BLaER1 treated with 17β-estradiol and CSF1 and Interleukin-3, amounts not matched to agents 10 nM and 100 nM (cell line): ENCODE data around the gene NOXA1.

Experiments used
- H3K27ac ChIP-seq, 11 experiments: shearing (Covaris generic); formaldehyde crosslinking; 2 replicates each; pipeline ENCODE4 v1.8.1; 2022
- H3K27me3 ChIP-seq, 11 experiments: shearing (Covaris generic); formaldehyde crosslinking; 2 replicates each; pipeline ENCODE4 v1.8.1; 2022
- H3K36me3 ChIP-seq, 11 experiments: shearing (Covaris generic); formaldehyde crosslinking; 2 replicates each; pipeline ENCODE4 v1.8.1; 2022
- H3K4me1 ChIP-seq, 10 experiments: shearing (Covaris generic); formaldehyde crosslinking; 2 replicates each; pipeline ENCODE4 v1.8.1; 2022
- H3K4me2 ChIP-seq, 11 experiments: shearing (Covaris generic); formaldehyde crosslinking; 2 replicates each; pipeline ENCODE4 v1.8.1; 2022
- H3K4me3 ChIP-seq, 10 experiments: shearing (Covaris generic); formaldehyde crosslinking; 2 replicates each; pipeline ENCODE4 v1.8.1; 2022
- H3K9ac ChIP-seq, 11 experiments: shearing (Covaris generic); formaldehyde crosslinking; 2 replicates each; pipeline ENCODE4 v1.8.1; 2022
- H3K9me3 ChIP-seq, 11 experiments: shearing (Covaris generic); formaldehyde crosslinking; replicated peaks in 1 of 11; 2 replicates each; pipeline ENCODE4 v1.8.1; 2022
- H4K20me1 ChIP-seq, 11 experiments: shearing (Covaris generic); formaldehyde crosslinking; 2 replicates each; pipeline ENCODE4 v1.8.1; 2022
- Cebpa-rat ChIP-seq, 11 experiments: shearing (Covaris generic); IDR thresholded peaks; 2 replicates each; pipeline ENCODE4 v1.8.1; 2022

Gene NOXA1

DNA sequence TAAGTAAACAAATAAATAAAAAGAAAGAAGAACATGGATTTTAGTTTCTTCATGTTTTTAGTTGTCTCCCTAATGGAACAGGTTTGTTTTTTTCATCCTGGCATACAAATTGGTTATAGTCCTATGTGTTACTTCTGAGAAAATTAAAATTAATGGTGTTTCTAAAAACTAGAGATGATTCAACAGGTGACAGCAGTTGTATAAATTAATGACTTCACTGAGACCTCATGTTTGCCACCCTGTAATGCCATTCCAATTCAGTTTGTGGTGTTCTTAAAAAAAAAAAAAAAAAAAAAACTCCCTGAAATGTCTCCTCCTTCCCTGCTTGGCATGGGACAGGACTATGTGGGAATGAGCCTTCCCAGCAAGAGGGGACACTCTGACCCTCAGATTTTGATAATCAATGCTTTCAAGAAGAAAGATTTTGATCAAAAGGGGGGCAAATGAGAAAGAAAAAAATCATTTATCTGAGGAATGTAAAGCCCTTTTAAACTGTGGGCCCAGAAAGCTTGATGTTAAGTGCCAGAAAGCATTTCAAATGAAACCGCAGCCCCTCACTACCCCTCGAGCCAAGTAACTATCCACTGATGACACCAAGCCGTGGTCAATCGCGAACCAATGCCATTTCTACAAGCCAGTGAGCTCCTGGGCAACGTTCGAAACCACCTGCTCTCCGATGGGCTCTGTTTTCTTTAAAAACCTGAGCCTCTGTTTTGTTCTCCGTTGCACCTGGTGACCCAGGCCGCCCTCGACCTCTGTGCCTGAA lies 1.2 kb upstream of the NOXA1 start:
- Histone ChIP-seq H3K9me3 (no peaks in the 10 kb centered on the region), H3K4me1 (peaks cover 52 to 75% (median 65%) of the 10 kb centered on the region in 10 experiments)

GRCh38 chr9:137423514-137424291 lies 510 bp downstream of the NOXA1 start:
- peak overlapping the region; percentile 76 to 99 (median 96); a peak in 19 of 20 replicates for H3K4me3 ChIP-seq
- H3K4me1 ChIP-seq: peaks cover 41 to 77% (median 62%) of the 10 kb centered on the region in 10 experiments
- TF ChIP-seq Cebpa-rat (IDR thresholded peaks at IDR 0.05): no peak
- peaks cover 0 to 12% (median 0%) of the 10 kb centered on the region in 11 experiments; a peak in 5 of 22 replicates for H4K20me1 ChIP-seq
- H3K36me3 ChIP-seq: no peaks in the 10 kb centered on the region
- peak overlapping the region in 8 of 11 experiments; percentile 19 to 89 (median 52); a peak in 10 of 22 replicates for H3K9ac ChIP-seq
- H3K27ac ChIP-seq: peak overlapping the region in 4 of 11 experiments; percentile 43 to 65 (median 57); a peak in 9 of 22 replicates
- H3K27me3 ChIP-seq: peaks cover under 1 to 40% (median 31%) of the 10 kb centered on the region in 11 experiments; a peak in 20 of 22 replicates
- H3K4me2 ChIP-seq: peak overlapping the region; percentile 72 to 100 (median 94)
- H3K9me3 ChIP-seq: no peaks in the 10 kb centered on the region

More for the DNA sequence above, 1.2 kb upstream of the NOXA1 start:
- TF ChIP-seq Cebpa-rat (IDR thresholded peaks at IDR 0.05): no peak
- Histone ChIP-seq H3K4me3 (peak overlapping the region; percentile 76 to 99 (median 96)), H3K27ac (peak overlapping the region; percentile 77 to 87 (median 82)), H3K9ac (peak overlapping the region; percentile 85 to 96 (median 89)), H3K36me3 (peaks cover 0 to 5% (median 0%) of the 10 kb centered on the region in 11 experiments; a peak in 1 of 22 replicates), H3K4me2 (peak overlapping the region; percentile 92 to 100 (median 97)), H4K20me1 (peaks cover 0 to 16% (median 0%) of the 10 kb centered on the region in 11 experiments; a peak in 9 of 22 replicates), H3K27me3 (peaks cover 0 to 46% (median 42%) of the 10 kb centered on the region in 11 experiments; a peak in 18 of 22 replicates)

GRCh38 chr9:137426018-137426681 lies 3.0 kb downstream of the NOXA1 start:
- peaks cover 56 to 87% (median 80%) of the 10 kb centered on the region in 10 experiments for H3K4me1 ChIP-seq
- peaks cover 0 to 24% (median 10%) of the 10 kb centered on the region in 11 experiments; a peak in 13 of 22 replicates for H4K20me1 ChIP-seq
- peaks cover 25 to 64% (median 32%) of the 10 kb centered on the region in 11 experiments for H3K27me3 ChIP-seq
- H3K36me3 ChIP-seq: no peaks in the 10 kb centered on the region
- no peak overlapping the region for H3K27ac ChIP-seq
- peak overlapping the region in 8 of 11 experiments; percentile 26 to 100 (median 51); a peak in 14 of 22 replicates for H3K4me2 ChIP-seq
- TF ChIP-seq Cebpa-rat (IDR thresholded peaks at IDR 0.05): no peak
- no peak overlapping the region for H3K4me3 ChIP-seq
- no peaks in the 10 kb centered on the region for H3K9me3 ChIP-seq
- H3K9ac ChIP-seq: no peak overlapping the region

GRCh38 chr9:137427454-137428310 lies 4.5 kb downstream of the NOXA1 start:
- peaks cover 24 to 66% (median 35%) of the 10 kb centered on the region in 11 experiments for H3K27me3 ChIP-seq
- peaks cover 0 to 33% (median 15%) of the 10 kb centered on the region in 11 experiments; a peak in 13 of 22 replicates for H4K20me1 ChIP-seq
- no peak overlapping the region for H3K9ac ChIP-seq
- H3K4me1 ChIP-seq: peaks cover 51 to 89% (median 82%) of the 10 kb centered on the region in 10 experiments
- H3K27ac ChIP-seq: no peak overlapping the region
- no peaks in the 10 kb centered on the region for H3K9me3 ChIP-seq
- H3K4me2 ChIP-seq: peak overlapping the region in 8 of 11 experiments; percentile 35 to 74 (median 56); a peak in 15 of 22 replicates
- H3K4me3 ChIP-seq: no peak overlapping the region
- H3K36me3 ChIP-seq: no peaks in the 10 kb centered on the region
- TF ChIP-seq Cebpa-rat (IDR thresholded peaks at IDR 0.05): no peak

DNA sequence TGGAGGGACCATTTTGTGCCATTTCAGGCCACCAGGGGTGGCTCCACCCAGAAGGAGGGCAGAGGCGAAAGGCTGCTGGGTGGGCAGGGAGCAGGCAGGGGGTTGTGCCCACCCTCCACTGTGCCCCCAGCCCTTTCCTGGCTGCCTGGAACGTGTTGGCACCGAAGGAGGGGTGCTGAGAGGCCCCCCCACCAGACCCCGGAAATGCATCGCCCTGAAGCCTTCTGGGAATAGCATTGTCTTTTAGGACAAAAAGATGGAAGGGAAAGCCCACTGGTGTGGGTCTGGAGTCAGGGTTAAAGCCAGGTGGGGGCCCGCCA lies 5.1 kb downstream of the NOXA1 start:
- peaks cover 0 to 33% (median 15%) of the 10 kb centered on the region in 11 experiments; a peak in 13 of 22 replicates for H4K20me1 ChIP-seq
- peaks cover 51 to 95% (median 87%) of the 10 kb centered on the region in 10 experiments for H3K4me1 ChIP-seq
- no peaks in the 10 kb centered on the region for H3K9me3 ChIP-seq
- peak overlapping the region in 8 of 11 experiments; percentile 35 to 74 (median 56); a peak in 14 of 22 replicates for H3K4me2 ChIP-seq
- H3K4me3 ChIP-seq: no peak overlapping the region
- no peak overlapping the region for H3K9ac ChIP-seq
- H3K27ac ChIP-seq: no peak overlapping the region
- no peak for TF ChIP-seq Cebpa-rat (IDR thresholded peaks at IDR 0.05)
- peaks cover 19 to 61% (median 29%) of the 10 kb centered on the region in 11 experiments for H3K27me3 ChIP-seq
- no peaks in the 10 kb centered on the region for H3K36me3 ChIP-seq

GRCh38 chr9:137428841-137429545 lies 5.8 kb downstream of the NOXA1 start:
- Histone ChIP-seq H3K9ac (peak overlapping the region in 4 of 11 experiments; percentile 15 to 63 (median 33); a peak in 3 of 22 replicates), H3K36me3 (no peaks in the 10 kb centered on the region), H3K9me3 (no peaks in the 10 kb centered on the region), H3K27me3 (peaks cover 12 to 54% (median 22%) of the 10 kb centered on the region in 11 experiments), H4K20me1 (peaks cover 0 to 33% (median 15%) of the 10 kb centered on the region in 11 experiments; a peak in 13 of 22 replicates), H3K4me2 (peak overlapping the region; percentile 81 to 95 (median 90)), H3K4me3 (peak overlapping the region in 1 of 10 experiments; percentile 18; a peak in 2 of 20 replicates), H3K4me1 (peaks cover 45 to 95% (median 87%) of the 10 kb centered on the region in 10 experiments), H3K27ac (0 out of 22 replicates have a peak overlapping the region, but pooled peaks of 1 of the 11 experiments have one; percentile 7)
- no peak for TF ChIP-seq Cebpa-rat (IDR thresholded peaks at IDR 0.05)

- no peak for TF ChIP-seq Cebpa-rat (IDR thresholded peaks at IDR 0.05)
Observed at GRCh38 chr9:137429546-137429890, 6.3 kb downstream of the NOXA1 start.

More at GRCh38 chr9:137429546-137429890, 6.3 kb downstream of the NOXA1 start:
- Histone ChIP-seq H3K4me3 (peak overlapping the region in 5 of 10 experiments; percentile 8 to 56 (median 41); a peak in 5 of 20 replicates), H3K27me3 (peaks cover 7 to 53% (median 16%) of the 10 kb centered on the region in 11 experiments; a peak in 20 of 22 replicates), H4K20me1 (peaks cover 0 to 38% (median 15%) of the 10 kb centered on the region in 11 experiments; a peak in 13 of 22 replicates), H3K9ac (peak overlapping the region in 5 of 11 experiments; percentile 15 to 63 (median 41); a peak in 4 of 22 replicates), H3K36me3 (no peaks in the 10 kb centered on the region), H3K9me3 (no peaks in the 10 kb centered on the region), H3K4me1 (peaks cover 42 to 95% (median 88%) of the 10 kb centered on the region in 10 experiments), H3K4me2 (peak overlapping the region; percentile 81 to 95 (median 90)), H3K27ac (peak overlapping the region in 2 of 11 experiments; percentile 29 to 60; a peak in 3 of 22 replicates)
